GM12891 (cell line): ENCODE data around the gene DNAH3.
A peak's percentile ranks its signal among the peaks of the same experiment; 100 is the strongest.
"Not testable (repeated sequence)": the region's sequence is repeated elsewhere in the genome, so short reads cannot be mapped to it uniquely, and the experiment has no call there.

Experiments
- DNase-seq: peaks from one replicate; pipeline ENCODE4 v3.0.0; 2011; ENCODE audit warnings: low spot score; ENCODE audit not compliant: insufficient read length
- FAIRE-seq: peaks from 2 replicates; lab custom pipeline; 2011; peaks lifted over from hg19 to GRCh38; lab: Jason Lieb, UNC
- PAX5 ChIP-seq: IDR thresholded peaks from 2 replicates; pipeline ENCODE4 v1.6.1; 2011; ENCODE audit warnings: low read length, moderate library complexity, mild to moderate bottlenecking; ENCODE audit not compliant: insufficient read depth, severe bottlenecking
- POLR2A ChIP-seq: IDR thresholded peaks from 2 replicates; pipeline ENCODE4 v1.6.1; 2011; ENCODE audit warnings: low read depth, low read length, control low read depth
- POLR2AphosphoS5 ChIP-seq: IDR thresholded peaks from 2 replicates; pipeline ENCODE4 v1.6.1; 2011; ENCODE audit warnings: low read depth, low read length, control low read depth
- POU2F2 ChIP-seq: IDR thresholded peaks from 2 replicates; pipeline ENCODE4 v1.6.1; 2011; ENCODE audit warnings: low read depth, mild to moderate bottlenecking, control low read depth, low read length, moderate library complexity
- SPI1 ChIP-seq: IDR thresholded peaks from 2 replicates; pipeline ENCODE4 v1.6.1; 2011; ENCODE audit warnings: low read depth, low read length, control low read depth
- TAF1 ChIP-seq: IDR thresholded peaks from 2 replicates; pipeline ENCODE4 v1.6.1; 2011; ENCODE audit warnings: low read depth, low read length, control low read depth

DNAH3 gene

GRCh38 chr16:21130811-21131210 lies 19.8 kb downstream of the DNAH3 start:
- DNase-seq (no peak), FAIRE-seq (no peak)
- TF ChIP-seq SPI1 (no peak), TAF1 (no peak), POU2F2 (no peak), POLR2AphosphoS5 (no peak), PAX5 (no peak), POLR2A (no peak)

DNA sequence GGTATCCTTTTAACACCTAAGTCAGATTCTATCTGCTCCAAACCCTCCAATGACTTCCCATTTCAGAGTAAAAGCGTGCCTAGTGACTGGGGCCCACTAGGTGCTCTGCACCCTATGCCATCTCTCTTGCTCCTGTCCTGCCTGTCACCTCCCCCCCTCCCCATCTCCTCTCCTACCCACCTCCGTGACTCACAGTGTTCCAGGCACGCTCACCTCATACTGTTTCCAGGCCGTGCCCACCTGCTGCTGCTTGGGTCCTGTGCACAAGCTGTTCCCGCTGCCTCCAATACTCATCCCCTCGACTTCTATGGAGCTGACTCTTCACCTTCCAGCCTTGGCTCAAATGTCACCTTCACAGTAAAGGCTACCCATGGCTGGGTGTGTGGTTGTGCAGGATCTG lies 21.7 kb downstream of the DNAH3 start:
- no peak for DNase-seq
- no peak for FAIRE-seq
- TF ChIP-seq POLR2A (no peak), POU2F2 (no peak)

DNA sequence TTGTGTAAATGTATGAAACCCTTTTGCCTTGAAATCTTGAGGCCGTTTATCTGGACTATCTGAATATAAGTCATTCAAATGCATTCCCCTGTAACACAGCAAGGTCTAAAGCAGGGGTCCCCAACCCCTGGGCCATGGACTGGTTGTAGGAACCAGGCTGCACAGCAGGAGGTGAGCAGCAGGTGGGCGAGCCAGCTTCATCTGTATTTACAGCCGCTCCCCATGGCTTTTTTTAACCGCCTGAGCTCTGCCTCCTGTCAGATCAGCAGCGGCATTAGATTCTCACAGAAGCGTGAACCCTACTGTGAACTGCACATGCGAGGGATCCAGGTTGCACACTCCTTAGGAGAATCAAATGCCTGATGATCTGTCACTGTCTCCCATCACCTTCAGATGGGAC lies 24.1 kb downstream of the DNAH3 start:
- DNase-seq (no peak), FAIRE-seq (no peak)
- TF ChIP-seq POU2F2 (no peak), POLR2AphosphoS5 (no peak), PAX5 (no peak), POLR2A (no peak), SPI1 (no peak), TAF1 (no peak)

GRCh38 chr16:21125191-21125590 lies 25.5 kb downstream of the DNAH3 start:
- DNase-seq, result no peak
- no peak for FAIRE-seq
- TF ChIP-seq SPI1 (no peak), POLR2AphosphoS5 (no peak), POU2F2 (no peak), POLR2A (no peak)

DNA sequence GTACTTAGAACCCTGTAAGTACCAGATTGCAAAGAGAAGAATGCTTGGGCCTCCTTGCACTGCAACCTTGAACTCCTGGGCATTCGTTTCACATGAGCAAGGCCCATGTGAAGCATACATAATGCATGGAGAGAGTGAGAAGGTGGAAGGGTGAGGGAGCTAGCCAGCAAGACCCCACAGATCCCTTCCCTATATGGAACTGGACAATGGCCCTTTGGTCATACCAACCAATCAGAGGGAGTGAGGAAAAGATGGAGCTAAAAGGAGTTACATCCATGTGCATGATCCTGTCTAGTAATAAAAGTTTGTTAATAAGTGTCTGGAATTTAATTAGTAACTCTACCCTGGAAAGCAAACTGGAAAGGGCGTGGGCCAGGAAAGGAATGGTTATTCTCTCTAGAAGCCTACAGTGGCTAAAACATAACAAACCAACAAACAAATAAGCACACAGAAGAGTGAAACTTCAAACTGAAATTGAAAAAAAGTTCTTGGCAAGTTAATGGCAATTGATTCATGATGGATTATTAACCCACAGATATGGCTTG lies 29.6 kb downstream of the DNAH3 start:
- DNase-seq, result no peak
- no peak for TF ChIP-seq SPI1
- TF ChIP-seq POU2F2, result no peak
- no peak for TF ChIP-seq PAX5
- no peak for TF ChIP-seq TAF1
- no peak for TF ChIP-seq POLR2A
- no peak for TF ChIP-seq POLR2AphosphoS5
- FAIRE-seq, result no peak

- TF ChIP-seq PAX5 (no peak), POU2F2 (no peak), TAF1 (no peak), POLR2A (no peak), SPI1 (no peak), POLR2AphosphoS5 (no peak)
- FAIRE-seq, result no peak
- DNase-seq, result no peak
Measured at GRCh38 chr16:21117567-21117966, 33.1 kb downstream of the DNAH3 start.

GRCh38 chr16:21116148-21116693 lies 34.4 kb downstream of the DNAH3 start:
- TF ChIP-seq SPI1 (peak; percentile 89), POLR2AphosphoS5 (no peak)
- no peak for DNase-seq
- peak; percentile 81 for FAIRE-seq

- FAIRE-seq, DNase-seq: not testable (repeated sequence)
Measured at GRCh38 chr16:21115551-21115950, 35.1 kb downstream of the DNAH3 start.

GRCh38 chr16:21103941-21104860 lies 46.4 kb downstream of the DNAH3 start:
- FAIRE-seq (no peak), DNase-seq (no peak)
- no peak for TF ChIP-seq TAF1
- TF ChIP-seq POU2F2, result no peak
- TF ChIP-seq POLR2AphosphoS5, result no peak
- TF ChIP-seq PAX5, result no peak
- no peak for TF ChIP-seq POLR2A
- no peak for TF ChIP-seq SPI1

- TF ChIP-seq POLR2A, result no peak
- TF ChIP-seq POU2F2, result no peak
- no peak for TF ChIP-seq SPI1
- no peak for TF ChIP-seq PAX5
- no peak for TF ChIP-seq TAF1
- no peak for TF ChIP-seq POLR2AphosphoS5
- FAIRE-seq (no peak), DNase-seq (no peak)
Measured at GRCh38 chr16:21101631-21102420, 48.8 kb downstream of the DNAH3 start.
